ENCODE measurements around the gene ORC6. TPM values are rescaled to one million over a fixed set of nuclear protein-coding genes. Genes with fewer than 3 reads are reported as not detected.
A peak's percentile ranks its signal among the peaks of the same experiment; 100 is the strongest.

Gene ORC6
- total RNA-seq, 1 experiment from 2014 or later = 76.1 TPM

GRCh38 chr16:46689365-46690280, at the start of gene ORC6 (continued):
- TF ChIP-seq PREB (CRISPR knock-in tag; IDR thresholded peaks at IDR 0.05; ENCODE audit: borderline replicate concordance) (no peak), MYBL2 (CRISPR knock-in tag; IDR thresholded peaks at IDR 0.05) (peak; percentile 70; the same call in 1 of the 2 replicates), E2F5 (CRISPR knock-in tag; IDR thresholded peaks at IDR 0.05) (peak; percentile 92), HMGXB4 (CRISPR knock-in tag; IDR thresholded peaks at IDR 0.05) (0 out of 2 replicates have a peak, but pooled peaks have one; percentile 35)

- no peak overlapping the region for H3K27ac Mint-ChIP-seq
- H3K9me3 Mint-ChIP-seq = peaks cover 28% of the 10 kb centered on the region
- DNase-seq (ENCODE audit: low spot score) (peak; percentile 35), ATAC-seq (peak; percentile 89)
- POLR2A ChIA-PET = no interaction called here
- CTCF ChIA-PET = interaction anchor here (0.6 to 1.4 kb wide), 10 partner anchors 16 to 160 kb away, joined by 3 to 8 read pairs (median 3); no protein-coding TSS in a partner anchor
- no peaks in the 10 kb centered on the region for H3K36me3 Mint-ChIP-seq
- no peak for TF ChIP-seq NFE2L1 (CRISPR knock-in tag; IDR thresholded peaks at IDR 0.05)
- peaks cover 4% of the 10 kb centered on the region; the same call in 1 of the 2 replicates for H3K4me1 Mint-ChIP-seq
- no peak overlapping the region for H3K4me3 Mint-ChIP-seq
- H3K27me3 Mint-ChIP-seq (ENCODE audit: low read depth) = peaks cover 13% of the 10 kb centered on the region
These were observed 40.8 kb upstream of the ORC6 start for GRCh38 chr16:46648656-46649055.

- H3K27ac Mint-ChIP-seq = no peak overlapping the region
- no peaks in the 10 kb centered on the region for H3K36me3 Mint-ChIP-seq
- TF ChIP-seq ZNF121 (CRISPR knock-in tag; IDR thresholded peaks at IDR 0.05) = no peak
- no peak for TF ChIP-seq ZNF396 (CRISPR knock-in tag; IDR thresholded peaks at IDR 0.05; ENCODE audit: borderline replicate concordance)
- TF ChIP-seq ESRRA (CRISPR knock-in tag; IDR thresholded peaks at IDR 0.05; ENCODE audit: borderline replicate concordance) = no peak
- peaks cover 4% of the 10 kb centered on the region for H3K27me3 Mint-ChIP-seq (ENCODE audit: low read depth)
- peaks cover 4% of the 10 kb centered on the region; the same call in 1 of the 2 replicates for H3K4me1 Mint-ChIP-seq
- peaks cover 17% of the 10 kb centered on the region for H3K9me3 Mint-ChIP-seq
- ChIA-PET POLR2A (no interaction called here), CTCF (no interaction called here)
- no peak for ATAC-seq
- no peak for DNase-seq (ENCODE audit: low spot score)
- no peak overlapping the region for H3K4me3 Mint-ChIP-seq
These were observed 39.7 kb upstream of the ORC6 start for GRCh38 chr16:46649588-46650253.

- no peak overlapping the region for H3K4me3 Mint-ChIP-seq
- H3K9me3 Mint-ChIP-seq = peaks cover 12% of the 10 kb centered on the region
- DNase-seq (ENCODE audit: low spot score) (no peak), ATAC-seq (no peak)
- H3K27me3 Mint-ChIP-seq (ENCODE audit: low read depth) = no peaks in the 10 kb centered on the region; the same call in 1 of the 2 replicates
- no peaks in the 10 kb centered on the region for H3K36me3 Mint-ChIP-seq
- CTCF ChIA-PET = interaction anchor here (0.7 kb wide), 1 partner anchor 24 kb away, joined by 3 read pairs; no protein-coding TSS in a partner anchor
- H3K4me1 Mint-ChIP-seq = peaks cover 4% of the 10 kb centered on the region; the same call in 1 of the 2 replicates
- no peak overlapping the region for H3K27ac Mint-ChIP-seq
- POLR2A ChIA-PET = no interaction called here
- TF ChIP-seq NR2C2 (CRISPR knock-in tag; IDR thresholded peaks at IDR 0.05) (no peak), IRF1 (CRISPR knock-in tag; IDR thresholded peaks at IDR 0.05) (no peak), ELF4 (CRISPR knock-in tag; IDR thresholded peaks at IDR 0.05; ENCODE audit: low read depth) (no peak), FOXJ3 (CRISPR knock-in tag; IDR thresholded peaks at IDR 0.05; ENCODE audit: borderline replicate concordance) (no peak), ARID4B (CRISPR knock-in tag; IDR thresholded peaks at IDR 0.05; ENCODE audit: borderline replicate concordance) (no peak), ATF2 (CRISPR knock-in tag; IDR thresholded peaks at IDR 0.05; ENCODE audit: borderline replicate concordance, low read depth) (no peak)
These were observed 39.2 kb upstream of the ORC6 start for GRCh38 chr16:46650254-46650623.
